Measurements from ENCODE around the gene CPM. TPM values are rescaled to one million over a fixed set of nuclear protein-coding genes. Genes with fewer than 3 reads are reported as not detected.

Gene CPM
- total RNA-seq, 1 donor from 2014 or later: 6.6 TPM

DNA sequence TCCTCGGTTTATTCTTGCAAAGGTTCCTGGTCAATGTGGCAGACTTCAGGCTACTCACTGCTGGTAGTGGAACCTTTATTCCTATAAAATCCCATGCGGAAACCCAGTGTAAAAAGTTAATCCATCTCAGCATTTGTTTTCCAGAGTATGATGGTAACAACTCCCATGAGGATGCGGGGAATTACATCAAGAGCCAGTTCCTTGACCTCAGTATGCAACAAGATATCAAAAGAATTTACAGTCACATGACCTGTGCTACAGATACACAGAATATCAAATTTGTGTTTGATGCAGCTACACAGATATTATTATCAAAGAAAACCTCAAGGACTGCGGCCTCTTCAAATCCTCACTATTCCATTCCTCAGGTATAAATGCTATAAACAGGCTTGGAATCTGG is 19.3 kb downstream of the CPM start:
- ATAC-seq (no peak), DNase-seq (no peak)
- intact Hi-C loops (cut with micrococcal nuclease): no loop called here

DNA sequence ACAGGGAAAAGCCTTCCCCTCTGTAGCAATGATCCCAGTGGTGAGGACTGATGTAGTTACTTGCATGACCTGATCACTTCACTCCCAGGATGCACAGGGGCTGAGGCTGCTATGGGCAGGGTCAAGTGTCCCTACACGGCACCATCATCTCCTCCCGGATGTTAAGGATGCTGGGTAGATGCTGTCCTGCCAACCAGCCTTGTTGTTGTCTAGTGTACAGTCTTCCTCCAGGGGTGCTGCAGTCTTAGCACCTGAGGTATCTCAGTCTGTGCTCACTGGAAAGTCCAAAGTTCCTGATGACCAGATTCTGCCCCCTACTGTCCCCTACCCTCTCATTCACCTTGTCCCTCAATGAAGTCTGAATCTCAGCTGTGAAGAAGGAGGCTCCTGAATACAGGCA is 20.1 kb downstream of the CPM start:
- no peak for ATAC-seq
- no peak for DNase-seq
- intact Hi-C loops (cut with micrococcal nuclease): no loop called here

DNA sequence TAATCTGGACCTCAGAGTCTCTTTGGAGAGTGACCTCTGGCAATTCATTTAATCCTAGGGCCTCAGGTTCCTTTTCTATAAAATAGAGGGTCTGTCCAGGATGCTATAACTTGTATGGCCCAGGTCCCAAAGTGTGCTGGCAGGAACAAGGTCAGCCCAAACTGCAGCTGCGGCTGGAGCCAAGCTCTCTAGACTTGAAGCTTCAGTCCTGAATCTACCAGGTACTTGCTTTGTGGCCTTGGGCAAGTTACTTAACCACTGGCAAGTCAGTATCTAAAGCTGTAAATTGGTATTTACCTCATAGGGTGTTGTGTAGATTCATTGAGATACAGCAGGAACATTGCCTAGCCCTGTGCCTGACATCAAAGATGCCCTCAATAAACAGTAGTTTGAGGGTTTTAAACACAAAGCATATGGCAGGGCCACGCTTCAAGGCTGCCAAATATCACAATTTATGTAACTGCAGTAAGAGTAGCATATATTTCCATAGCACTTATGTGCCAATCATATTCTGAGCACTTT is 21.7 kb downstream of the CPM start:
- ATAC-seq (no peak), DNase-seq (no peak)
- intact Hi-C loops (cut with micrococcal nuclease): no loop called here

DNA sequence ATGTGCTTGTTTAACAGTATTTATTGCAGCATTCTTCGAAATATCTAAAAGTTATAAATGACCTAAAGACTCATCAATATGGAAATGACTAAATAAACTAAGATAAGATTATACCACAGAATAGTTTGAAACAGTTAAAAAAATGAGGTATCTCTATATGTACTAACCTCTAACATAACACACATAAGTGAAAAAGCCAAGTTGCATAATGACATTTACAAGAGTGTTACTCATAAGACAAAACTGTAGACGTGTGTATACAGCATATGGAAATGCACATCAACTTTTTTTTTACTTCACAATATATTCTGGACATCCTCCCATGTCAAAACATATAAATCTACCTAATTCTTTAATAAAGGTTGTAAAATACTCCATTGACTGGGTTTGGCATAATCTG is 22.8 kb downstream of the CPM start:
- ATAC-seq: no peak
- intact Hi-C loops (cut with micrococcal nuclease): no loop called here
- no peak for DNase-seq

DNA sequence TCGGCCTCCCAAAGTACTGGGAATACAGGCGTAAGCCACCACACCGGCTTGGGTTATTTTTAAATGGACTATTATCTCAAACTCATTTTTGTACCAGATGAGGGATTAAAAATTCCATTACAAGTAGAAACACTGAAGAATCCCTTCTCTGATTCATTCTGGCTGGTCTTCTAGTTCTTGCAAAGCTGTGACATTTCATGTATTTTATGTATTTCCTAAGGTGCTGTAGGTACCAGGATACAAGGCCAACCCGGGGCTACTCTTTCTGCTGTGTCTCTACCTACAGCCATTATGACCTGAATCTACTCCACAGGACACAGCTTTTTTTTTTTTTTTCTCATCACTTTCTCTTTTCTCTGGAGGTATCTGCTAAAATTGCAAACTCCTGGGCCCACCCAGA is 24.9 kb downstream of the CPM start:
- intact Hi-C loops (cut with micrococcal nuclease): no loop called here
- ATAC-seq: no peak
- DNase-seq: no peak

DNA sequence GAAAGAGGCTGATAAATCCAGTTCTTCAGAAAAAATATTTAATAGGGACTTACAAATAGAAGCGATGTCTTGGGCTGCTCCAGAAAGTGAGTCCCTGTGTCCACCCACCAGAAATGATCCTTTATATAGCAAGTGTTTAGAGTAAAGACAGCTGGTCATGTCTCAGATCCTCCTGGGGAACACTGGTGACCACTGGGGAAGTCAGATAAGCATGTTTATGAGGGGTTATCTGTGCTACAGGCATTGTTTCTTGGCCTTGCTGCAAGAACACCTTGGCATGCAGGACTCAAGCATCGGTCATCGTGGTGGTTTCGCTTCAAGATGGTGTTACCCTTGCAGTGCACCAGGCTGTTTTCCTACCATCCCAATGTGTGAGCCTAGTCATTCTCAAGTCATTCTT is 27.2 kb downstream of the CPM start:
- DNase-seq (no peak), ATAC-seq (no peak)
- intact Hi-C loops (cut with micrococcal nuclease): no loop called here

DNA sequence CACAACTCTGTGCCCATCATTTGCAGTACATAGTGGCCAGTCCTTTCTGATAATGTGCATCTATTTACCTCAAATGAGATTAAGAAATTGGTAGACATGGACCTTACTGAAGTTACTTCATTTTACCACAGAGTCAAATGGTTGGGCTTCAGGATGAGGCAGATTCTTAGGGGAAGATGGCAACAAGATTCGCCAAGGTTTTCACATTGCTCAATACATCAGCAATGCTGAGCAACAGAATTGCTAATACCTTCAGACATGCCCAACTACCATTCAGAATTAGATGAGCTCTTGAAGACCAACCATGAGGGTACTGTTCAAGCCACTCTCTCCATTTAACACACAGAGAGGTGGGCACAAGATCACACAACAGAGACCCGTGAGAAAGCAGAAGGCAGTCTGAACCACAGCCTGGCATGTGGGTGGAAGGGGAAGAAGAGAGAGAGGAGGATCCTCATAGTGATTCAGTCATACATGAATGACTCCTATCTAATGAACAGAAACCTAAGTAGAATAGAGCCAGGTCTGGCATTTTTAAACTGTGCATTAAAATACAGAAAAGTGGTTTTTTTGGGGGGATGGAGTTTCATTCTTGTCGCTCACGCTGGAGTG is 28.5 kb downstream of the CPM start:
- intact Hi-C loops (cut with micrococcal nuclease): no loop called here
- ATAC-seq (no peak), DNase-seq (no peak)

DNA sequence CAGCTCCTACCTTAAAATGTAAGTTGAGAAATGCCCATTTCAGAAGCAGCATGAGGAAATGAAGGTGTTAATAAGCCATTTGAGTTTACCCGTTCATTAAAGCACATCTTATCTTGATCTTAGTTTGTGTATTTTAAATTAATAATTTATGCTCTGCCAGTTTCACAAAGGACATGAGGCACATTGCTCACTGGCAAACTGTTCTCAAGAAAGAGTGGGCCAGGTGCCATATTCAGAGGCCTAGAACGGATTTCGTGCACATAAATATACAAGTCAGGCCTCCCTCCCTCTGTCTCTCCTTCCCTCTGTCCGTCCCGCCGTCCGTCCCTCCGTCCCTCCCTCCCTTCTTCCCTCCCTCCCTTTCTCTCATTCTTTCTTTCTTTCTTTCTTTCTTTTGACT is 29.5 kb downstream of the CPM start:
- intact Hi-C loops (cut with micrococcal nuclease): no loop called here
- DNase-seq: no peak
- no peak for ATAC-seq

DNA sequence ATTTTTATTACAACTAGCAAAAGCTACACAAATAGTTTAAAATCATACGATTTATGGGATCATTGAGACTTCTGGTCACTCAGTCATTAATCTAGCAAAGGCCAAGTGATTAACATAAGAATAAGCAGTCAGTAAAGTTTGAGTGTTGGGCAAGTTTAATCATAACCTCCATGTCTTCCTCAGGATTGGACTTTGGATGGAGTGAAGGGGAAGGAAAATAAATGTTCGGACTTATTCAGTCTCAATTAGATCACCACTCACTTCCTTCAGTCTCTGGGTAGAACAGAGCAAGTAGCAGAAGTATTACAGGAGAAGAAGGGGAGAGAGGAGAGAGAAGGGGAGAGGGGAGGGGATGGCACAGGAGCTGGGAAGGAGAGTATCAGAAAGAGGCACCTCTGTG is 31.4 kb downstream of the CPM start:
- no peak for ATAC-seq
- intact Hi-C loops (cut with micrococcal nuclease): no loop called here
- no peak for DNase-seq

DNA sequence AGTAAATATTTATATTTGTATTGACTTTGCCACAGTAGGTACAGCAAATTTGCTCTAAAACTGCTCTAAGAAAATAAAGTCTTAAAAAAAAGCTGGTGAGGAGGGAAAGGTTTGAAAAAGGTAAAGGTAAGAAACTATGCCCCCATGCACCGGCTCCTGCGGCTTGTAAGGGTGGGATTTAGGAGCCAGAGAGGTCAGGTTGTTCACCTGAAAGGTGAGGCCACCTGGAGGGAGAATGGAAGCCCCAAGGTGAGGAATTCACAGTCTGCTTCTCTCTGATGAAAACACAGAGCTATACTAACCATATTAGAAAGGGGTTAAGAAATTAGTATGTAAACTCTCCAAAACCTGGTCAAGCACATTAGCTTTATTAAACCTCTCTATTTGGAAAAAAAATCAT is 31.8 kb downstream of the CPM start:
- intact Hi-C loops (cut with micrococcal nuclease): no loop called here
- DNase-seq: no peak

DNA sequence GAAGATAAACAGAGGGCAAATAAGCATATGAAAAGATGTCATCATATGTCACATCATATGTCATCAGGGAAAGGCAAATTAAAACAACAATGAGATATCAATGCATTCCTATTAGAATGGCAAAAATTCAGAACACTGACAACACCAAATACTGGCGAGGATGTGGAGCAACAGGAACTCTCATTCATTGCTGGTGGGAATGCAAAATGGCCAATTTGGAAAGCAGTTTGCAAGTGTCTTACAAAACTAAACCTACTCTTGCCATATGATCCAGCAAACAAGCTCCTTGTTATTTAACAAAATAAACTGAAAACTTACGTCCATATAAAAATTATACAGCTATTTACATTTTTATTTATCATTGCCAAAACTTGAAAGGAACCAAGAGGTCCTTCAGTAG is 32.7 kb downstream of the CPM start:
- no peak for ATAC-seq
- intact Hi-C loops (cut with micrococcal nuclease): no loop called here
- no peak for DNase-seq

More for the DNA sequence above, 31.8 kb downstream of the CPM start:
- ATAC-seq: no peak

DNA sequence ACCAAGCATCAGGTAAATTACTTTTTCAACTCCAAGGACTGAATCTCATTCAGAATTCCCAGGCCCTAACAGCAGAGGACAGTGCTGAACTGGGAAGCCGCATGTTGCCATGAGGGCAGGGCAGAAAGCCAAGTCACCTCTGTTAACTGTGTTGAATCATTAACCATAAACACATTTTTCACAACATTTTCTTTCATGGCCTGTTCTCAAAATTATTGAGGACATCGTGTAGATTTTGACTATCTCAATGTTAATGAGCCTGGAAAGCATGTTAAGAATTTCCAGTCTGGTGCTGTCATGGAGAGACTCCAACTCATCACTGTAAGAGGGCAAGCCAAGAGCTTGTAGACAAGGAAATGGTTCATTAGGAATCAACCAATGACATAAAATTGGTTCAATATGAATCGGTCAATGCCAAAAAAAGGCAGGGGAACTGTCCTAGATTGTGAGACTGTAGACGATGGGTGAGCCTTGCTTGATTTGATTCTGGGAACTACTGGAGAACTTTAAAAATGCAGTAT is 33.7 kb downstream of the CPM start:
- intact Hi-C loops (cut with micrococcal nuclease): no loop called here
- peak; percentile 29 for DNase-seq
- ATAC-seq: no peak

DNA sequence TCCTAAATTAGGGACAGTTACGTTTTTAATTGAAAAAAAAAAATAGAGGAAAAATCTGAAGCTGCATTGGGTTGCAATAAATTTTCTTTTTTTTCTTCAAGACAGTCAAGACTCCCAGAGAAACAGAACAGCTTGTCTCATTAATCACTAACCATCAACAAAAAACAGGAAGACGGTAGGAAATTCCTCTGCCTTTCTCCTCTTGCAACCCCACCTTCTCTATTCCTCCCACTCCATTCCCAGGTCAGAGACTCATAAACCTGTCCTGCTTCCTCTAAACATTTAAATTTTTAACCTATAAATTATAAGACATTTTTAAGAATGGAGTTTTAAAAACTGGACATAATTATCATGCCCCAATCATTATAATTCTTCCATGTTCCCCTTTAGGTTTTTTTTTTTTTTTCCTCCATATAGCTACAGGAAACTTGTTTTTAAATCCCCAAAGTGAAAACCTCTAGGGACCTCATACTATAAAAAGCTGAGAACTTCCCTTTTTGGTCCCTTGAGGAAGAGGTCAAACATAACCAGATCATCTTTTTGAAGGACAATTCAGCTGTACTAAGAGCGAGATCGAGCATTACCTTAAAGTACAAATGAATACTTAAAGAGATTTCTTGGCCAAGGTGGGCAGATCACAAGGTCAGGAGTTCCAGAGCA is 36.0 kb downstream of the CPM start:
- no peak for DNase-seq
- intact Hi-C loops (cut with micrococcal nuclease): no loop called here
- ATAC-seq: peak; percentile 57

DNA sequence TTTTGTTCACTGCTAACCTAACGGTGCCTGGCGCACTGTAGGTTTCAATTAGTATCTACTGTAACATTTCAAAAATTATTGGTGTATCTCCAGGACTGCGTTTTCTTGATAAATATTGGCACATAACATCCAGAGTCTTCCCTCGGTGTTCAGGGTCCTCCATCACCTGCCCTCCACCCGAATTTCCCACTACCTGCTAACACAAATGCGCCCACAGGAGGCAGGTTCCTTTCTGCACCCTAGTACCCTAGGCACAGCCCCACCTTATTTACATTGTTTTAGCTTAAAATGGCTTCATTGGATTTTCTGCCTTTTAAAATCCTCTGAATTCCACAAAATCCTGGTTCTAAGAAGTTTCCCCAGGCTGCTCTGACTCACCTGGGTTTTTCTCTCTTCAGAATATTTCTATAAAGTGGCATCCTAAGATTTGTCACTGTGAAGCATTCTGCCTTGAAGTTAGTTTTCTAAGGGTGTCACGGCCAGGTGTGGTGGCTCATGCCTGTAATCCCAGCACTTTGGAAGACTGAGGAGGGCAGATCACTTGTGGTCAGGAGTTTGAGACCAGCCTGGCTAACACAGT is 38.6 kb downstream of the CPM start:
- DNase-seq: no peak
- intact Hi-C loops (cut with micrococcal nuclease): no loop called here
- no peak for ATAC-seq

DNA sequence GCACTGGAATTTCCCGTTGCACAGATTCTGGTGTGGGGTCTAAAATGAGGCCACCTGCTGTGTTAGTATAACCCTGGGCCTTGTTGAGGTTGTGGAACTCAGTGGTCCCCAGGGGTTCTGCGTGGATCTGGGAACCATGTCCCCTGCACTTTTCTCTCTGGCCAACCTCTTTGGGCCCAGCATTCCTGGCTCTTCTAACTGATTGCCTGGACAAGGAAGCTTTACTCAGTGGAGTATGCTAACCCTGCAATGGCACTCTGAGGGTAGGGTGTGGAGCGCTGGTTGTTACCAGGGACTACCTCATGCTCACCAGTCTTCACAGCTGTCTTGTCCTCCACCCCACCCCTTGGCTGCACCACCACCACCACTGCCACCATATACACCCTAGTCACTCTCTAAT is 39.2 kb downstream of the CPM start:
- ATAC-seq: no peak
- DNase-seq: no peak
- intact Hi-C loops (cut with micrococcal nuclease): no loop called here

DNA sequence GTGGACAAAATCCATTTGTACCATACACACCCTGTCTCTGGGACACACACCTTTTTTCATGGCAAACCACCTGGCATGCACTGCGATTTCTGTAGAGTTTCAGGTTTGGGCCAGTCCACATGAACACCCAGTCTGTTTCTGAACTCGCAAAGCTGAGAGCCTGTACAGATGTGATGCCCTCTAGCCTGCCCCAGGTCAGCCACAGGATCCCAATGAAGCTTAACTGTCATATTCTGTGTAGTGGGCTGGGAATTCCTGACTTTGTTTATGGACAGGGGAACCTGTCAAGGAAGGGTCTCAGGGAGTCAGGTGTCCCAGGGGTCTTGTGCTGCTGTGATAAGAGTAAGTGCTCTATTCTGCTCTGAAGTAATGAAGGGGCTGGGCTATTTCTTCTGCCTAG is 39.8 kb downstream of the CPM start:
- intact Hi-C loops (cut with micrococcal nuclease): no loop called here
- DNase-seq (no peak), ATAC-seq (no peak)

DNA sequence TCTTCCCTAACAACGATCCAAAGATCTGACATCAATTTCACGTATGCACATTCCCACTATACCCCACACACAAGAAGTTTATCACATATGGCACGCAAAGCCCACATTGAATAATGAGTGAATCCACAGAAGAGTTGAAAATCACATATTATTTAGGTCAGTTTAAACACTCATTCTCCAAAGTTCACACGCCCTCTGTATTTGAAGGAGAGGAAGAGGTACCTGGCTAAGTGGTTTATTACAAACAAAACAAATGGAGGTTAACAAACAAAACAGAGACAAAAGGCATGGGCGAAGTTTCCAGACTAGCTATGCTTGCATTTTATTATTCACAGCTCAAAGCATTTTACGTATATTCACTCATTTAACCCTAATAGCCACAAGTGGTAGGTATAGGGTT is 41.8 kb downstream of the CPM start:
- intact Hi-C loops (cut with micrococcal nuclease): no loop called here
- no peak for ATAC-seq
- no peak for DNase-seq

DNA sequence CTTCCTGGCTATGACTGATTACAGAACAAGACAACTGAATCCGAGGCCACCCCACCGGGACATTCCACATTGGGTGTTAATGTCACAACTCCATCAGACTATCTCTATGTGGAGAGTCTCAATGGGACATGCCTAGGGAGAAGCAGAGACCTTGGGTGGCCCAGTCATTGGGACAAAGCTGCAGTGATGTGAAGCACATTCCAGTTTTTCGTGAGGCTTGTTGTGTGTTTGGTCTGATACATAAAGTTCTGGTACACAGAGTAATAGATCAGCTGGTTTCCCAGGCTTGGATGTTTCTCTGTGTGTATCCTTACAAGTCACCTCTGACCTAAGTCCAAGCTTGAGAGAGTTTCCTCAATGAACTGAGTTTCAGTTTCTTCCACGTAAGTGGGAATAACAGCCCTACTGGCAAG is 42.3 kb downstream of the CPM start:
- intact Hi-C loops (cut with micrococcal nuclease): no loop called here
- DNase-seq (peak; percentile 38), ATAC-seq (peak; percentile 82)

DNA sequence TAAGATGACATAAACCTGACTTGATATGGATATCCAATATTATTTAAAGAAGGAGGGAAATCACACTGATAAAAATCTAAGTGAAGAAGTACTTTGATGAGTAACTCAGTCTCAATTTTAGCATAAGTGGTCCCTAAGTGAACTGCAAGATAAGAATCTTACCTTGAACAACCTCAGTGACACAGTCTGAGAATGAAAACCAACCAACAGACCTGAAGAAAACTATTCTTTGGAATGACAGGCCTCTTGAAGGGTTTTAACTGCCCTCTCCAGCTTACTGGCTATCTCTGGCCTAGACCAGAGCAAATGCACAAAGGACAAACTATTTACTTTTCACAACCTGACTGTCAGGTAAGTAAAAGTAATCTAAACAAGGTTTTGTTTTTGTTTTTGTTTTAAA is 44.7 kb downstream of the CPM start:
- ATAC-seq (no peak), DNase-seq (no peak)
- intact Hi-C loops (cut with micrococcal nuclease): no loop called here

DNA sequence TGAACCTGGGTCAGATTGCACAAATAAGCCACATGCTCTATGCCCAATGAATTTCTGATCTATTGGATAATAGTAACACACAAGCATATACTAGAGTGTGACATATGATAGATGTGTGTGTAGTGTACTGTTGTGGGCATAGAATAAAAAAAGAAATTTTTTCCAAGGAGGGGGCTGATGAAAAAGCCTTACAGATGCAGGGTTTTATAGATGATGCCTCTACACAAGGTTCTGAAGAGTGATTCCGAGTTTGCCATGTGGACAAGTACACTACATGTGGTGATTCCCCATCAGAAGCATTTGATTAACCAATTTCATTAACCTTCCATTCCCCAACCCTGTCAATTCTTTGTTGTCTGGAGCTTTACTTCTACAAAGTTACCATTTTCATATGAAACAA is 45.3 kb downstream of the CPM start:
- intact Hi-C loops (cut with micrococcal nuclease): no loop called here
- ATAC-seq: no peak
- no peak for DNase-seq
